Measurements from ENCODE around the gene MYH11.

Gene MYH11

GRCh38 chr16:15865742-15866141 lies 8.9 kb upstream of the MYH11 start:
- Histone ChIP-seq H3K9me3 (no peaks in the 10 kb centered on the region), H3K27me3 (no peaks in the 10 kb centered on the region), H3K27ac (no peak overlapping the region), H3K4me3 (no peak overlapping the region), H3K4me1 (peaks cover 0 to 3% (median 0%) of the 10 kb centered on the region in 4 donors), H3K36me3 (peaks cover 28 to 55% (median 31%) of the 10 kb centered on the region in 3 donors)
- no peak for TF ChIP-seq CTCF (IDR thresholded peaks at IDR 0.05)
- intact Hi-C loops (cut with DNase I; ENCODE audit: low total_unique reads) = no loop called here
- no peak for DNase-seq

GRCh38 chr16:15864939-15865338 lies 8.1 kb upstream of the MYH11 start:
- Histone ChIP-seq H3K4me3 (no peak overlapping the region), H3K4me1 (peaks cover 0 to 5% (median 0%) of the 10 kb centered on the region in 4 donors), H3K9me3 (no peaks in the 10 kb centered on the region), H3K27me3 (no peaks in the 10 kb centered on the region), H3K36me3 (peaks cover 25 to 47% (median 28%) of the 10 kb centered on the region in 3 donors), H3K27ac (no peak overlapping the region)
- DNase-seq = no peak
- intact Hi-C loops (cut with DNase I; ENCODE audit: low total_unique reads) = no loop called here
- TF ChIP-seq CTCF (IDR thresholded peaks at IDR 0.05) = no peak

- no peak for TF ChIP-seq CTCF (IDR thresholded peaks at IDR 0.05)
- Histone ChIP-seq H3K27ac (no peak overlapping the region), H3K9me3 (no peaks in the 10 kb centered on the region), H3K4me1 (peaks cover 0 to 15% (median 8%) of the 10 kb centered on the region in 4 donors), H3K27me3 (no peaks in the 10 kb centered on the region), H3K36me3 (peaks cover 9 to 19% (median 13%) of the 10 kb centered on the region in 3 donors), H3K4me3 (no peak overlapping the region)
- intact Hi-C loops (cut with DNase I; ENCODE audit: low total_unique reads) = no loop called here
- no peak for DNase-seq
Observed at GRCh38 chr16:15861996-15862395, 5.2 kb upstream of the MYH11 start.

GRCh38 chr16:15858921-15859668 lies 2.3 kb upstream of the MYH11 start:
- H3K4me1 ChIP-seq = peaks cover 0 to 16% (median 8%) of the 10 kb centered on the region in 4 donors
- DNase-seq = no peak
- no peak for TF ChIP-seq CTCF (IDR thresholded peaks at IDR 0.05)
- H3K9me3 ChIP-seq = no peaks in the 10 kb centered on the region
- H3K36me3 ChIP-seq = peaks cover 0 to 4% (median 0%) of the 10 kb centered on the region in 3 donors
- intact Hi-C loops (cut with DNase I; ENCODE audit: low total_unique reads) = no loop called here
- H3K27ac ChIP-seq = peak overlapping the region; percentile 89 to 97
- no peaks in the 10 kb centered on the region for H3K27me3 ChIP-seq
- no peak overlapping the region for H3K4me3 ChIP-seq

- Histone ChIP-seq H3K4me1 (peaks cover 0 to 16% (median 9%) of the 10 kb centered on the region in 4 donors), H3K9me3 (no peaks in the 10 kb centered on the region), H3K36me3 (peaks cover 0 to 7% (median 0%) of the 10 kb centered on the region in 3 donors), H3K27me3 (no peaks in the 10 kb centered on the region), H3K4me3 (peak overlapping the region; percentile 61 to 74), H3K27ac (peak overlapping the region; percentile 89 to 97)
- peak; percentile 62 to 93 for DNase-seq
- TF ChIP-seq CTCF (IDR thresholded peaks at IDR 0.05) = no peak
- intact Hi-C loops (cut with DNase I; ENCODE audit: low total_unique reads) = no loop called here
Observed at GRCh38 chr16:15857724-15858560, 1.1 kb upstream of the MYH11 start.

All from tibial artery (tissue), 4 donors.